ENCODE measurements around the gene KIF4A. TPM values are rescaled to one million over a fixed set of nuclear protein-coding genes. Genes with fewer than 3 reads are reported as not detected.

The KIF4A gene
- total and polyA plus RNA-seq, 9 of the 15 experiments (the other 6 are each of a cell fraction or from before 2014, with no cell fraction given): 13.0 to 42.7 (median 35.9) TPM

DNA sequence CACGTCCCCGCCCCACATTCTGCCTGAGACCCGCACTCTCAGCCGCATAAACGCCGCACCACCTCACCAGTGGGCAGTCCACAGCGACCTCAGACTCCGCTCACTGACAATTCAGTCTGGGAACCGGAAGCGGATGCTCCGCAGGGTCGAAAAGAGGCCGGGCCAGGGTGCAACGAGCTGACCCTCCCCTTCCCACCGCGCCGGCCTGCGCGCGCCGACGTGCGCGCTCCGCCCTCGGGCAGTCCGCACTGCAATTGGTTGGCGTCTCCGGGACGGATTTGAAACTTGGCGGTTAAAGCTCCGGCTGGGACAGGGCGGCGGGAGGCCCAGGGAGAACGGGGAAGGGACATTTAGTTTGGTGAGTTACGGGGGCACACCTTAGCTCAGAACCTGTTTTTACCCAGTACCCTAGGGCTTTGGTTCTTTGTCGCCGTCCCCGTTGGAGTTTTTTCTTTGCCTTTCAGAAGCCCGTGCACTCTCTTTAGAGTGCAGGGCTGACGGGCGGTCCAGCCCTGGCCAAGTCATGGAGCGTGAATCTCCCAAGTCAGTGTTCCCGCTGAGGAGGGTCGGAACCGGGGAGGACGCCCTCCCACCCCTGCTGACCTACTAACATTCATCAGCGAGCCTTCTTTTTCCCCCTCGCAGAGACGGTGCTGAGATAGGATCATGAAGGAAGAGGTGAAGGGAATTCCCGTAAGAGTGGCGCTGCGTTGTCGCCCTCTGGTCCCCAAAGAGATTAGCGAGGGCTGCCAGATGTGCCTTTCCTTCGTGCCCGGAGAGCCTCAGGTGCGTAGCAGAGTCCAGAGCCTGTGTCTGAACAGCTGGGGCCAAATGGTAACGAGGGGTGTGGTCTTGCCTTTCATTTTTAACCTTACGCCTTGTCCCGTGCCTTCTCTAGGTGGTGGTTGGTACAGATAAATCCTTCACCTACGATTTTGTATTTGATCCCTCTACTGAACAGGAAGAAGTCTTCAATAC, at the start of gene KIF4A, which contains the start of gene PDZD11 (continued):
- TF ChIP-seq, protein P1, sequence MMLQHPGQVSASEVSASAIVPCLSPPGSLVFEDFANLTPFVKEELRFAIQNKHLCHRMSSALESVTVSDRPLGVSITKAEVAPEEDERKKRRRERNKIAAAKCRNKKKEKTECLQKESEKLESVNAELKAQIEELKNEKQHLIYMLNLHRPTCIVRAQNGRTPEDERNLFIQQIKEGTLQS (IDR thresholded peaks at IDR 0.05): no peak
- TF ChIP-seq, protein P1 (CRISPR knock-in tag; conservative IDR thresholded peaks at IDR 0.05): no peak
- TF ChIP-seq, protein P2, sequence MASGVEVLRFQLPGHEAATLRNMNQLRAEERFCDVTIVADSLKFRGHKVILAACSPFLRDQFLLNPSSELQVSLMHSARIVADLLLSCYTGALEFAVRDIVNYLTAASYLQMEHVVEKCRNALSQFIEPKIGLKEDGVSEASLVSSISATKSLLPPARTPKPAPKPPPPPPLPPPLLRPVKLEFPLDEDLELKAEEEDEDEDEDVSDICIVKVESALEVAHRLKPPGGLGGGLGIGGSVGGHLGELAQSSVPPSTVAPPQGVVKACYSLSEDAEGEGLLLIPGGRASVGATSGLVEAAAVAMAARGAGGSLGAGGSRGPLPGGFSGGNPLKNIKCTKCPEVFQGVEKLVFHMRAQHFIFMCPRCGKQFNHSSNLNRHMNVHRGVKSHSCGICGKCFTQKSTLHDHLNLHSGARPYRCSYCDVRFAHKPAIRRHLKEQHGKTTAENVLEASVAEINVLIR (CRISPR knock-in tag; IDR thresholded peaks at IDR 0.05): no peak
- TF ChIP-seq, protein P3, sequence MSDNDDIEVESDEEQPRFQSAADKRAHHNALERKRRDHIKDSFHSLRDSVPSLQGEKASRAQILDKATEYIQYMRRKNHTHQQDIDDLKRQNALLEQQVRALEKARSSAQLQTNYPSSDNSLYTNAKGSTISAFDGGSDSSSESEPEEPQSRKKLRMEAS (CRISPR knock-in tag; IDR thresholded peaks at IDR 0.05): no peak
- TF ChIP-seq, protein P4, sequence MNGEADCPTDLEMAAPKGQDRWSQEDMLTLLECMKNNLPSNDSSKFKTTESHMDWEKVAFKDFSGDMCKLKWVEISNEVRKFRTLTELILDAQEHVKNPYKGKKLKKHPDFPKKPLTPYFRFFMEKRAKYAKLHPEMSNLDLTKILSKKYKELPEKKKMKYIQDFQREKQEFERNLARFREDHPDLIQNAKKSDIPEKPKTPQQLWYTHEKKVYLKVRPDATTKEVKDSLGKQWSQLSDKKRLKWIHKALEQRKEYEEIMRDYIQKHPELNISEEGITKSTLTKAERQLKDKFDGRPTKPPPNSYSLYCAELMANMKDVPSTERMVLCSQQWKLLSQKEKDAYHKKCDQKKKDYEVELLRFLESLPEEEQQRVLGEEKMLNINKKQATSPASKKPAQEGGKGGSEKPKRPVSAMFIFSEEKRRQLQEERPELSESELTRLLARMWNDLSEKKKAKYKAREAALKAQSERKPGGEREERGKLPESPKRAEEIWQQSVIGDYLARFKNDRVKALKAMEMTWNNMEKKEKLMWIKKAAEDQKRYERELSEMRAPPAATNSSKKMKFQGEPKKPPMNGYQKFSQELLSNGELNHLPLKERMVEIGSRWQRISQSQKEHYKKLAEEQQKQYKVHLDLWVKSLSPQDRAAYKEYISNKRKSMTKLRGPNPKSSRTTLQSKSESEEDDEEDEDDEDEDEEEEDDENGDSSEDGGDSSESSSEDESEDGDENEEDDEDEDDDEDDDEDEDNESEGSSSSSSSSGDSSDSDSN (IDR thresholded peaks at IDR 0.05; ENCODE audit: borderline replicate concordance in 1 of 2, low read depth in 2 of 2, low read length in 2 of 2): no peak
- TF ChIP-seq KHSRP (IDR thresholded peaks at IDR 0.05): no peak
- TF ChIP-seq, protein P5, sequence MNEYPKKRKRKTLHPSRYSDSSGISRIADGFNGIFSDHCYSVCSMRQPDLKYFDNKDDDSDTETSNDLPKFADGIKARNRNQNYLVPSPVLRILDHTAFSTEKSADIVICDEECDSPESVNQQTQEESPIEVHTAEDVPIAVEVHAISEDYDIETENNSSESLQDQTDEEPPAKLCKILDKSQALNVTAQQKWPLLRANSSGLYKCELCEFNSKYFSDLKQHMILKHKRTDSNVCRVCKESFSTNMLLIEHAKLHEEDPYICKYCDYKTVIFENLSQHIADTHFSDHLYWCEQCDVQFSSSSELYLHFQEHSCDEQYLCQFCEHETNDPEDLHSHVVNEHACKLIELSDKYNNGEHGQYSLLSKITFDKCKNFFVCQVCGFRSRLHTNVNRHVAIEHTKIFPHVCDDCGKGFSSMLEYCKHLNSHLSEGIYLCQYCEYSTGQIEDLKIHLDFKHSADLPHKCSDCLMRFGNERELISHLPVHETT (CRISPR knock-in tag; conservative IDR thresholded peaks at IDR 0.05 in 1 of 2, IDR thresholded peaks at IDR 0.05 in 1 of 2): no peak
- no peak for TF ChIP-seq BACH1 (tag; IDR thresholded peaks at IDR 0.05)
- TF ChIP-seq TEAD2 (tag; IDR thresholded peaks at IDR 0.05): no peak
- no peak for TF ChIP-seq ZC3H8 (IDR thresholded peaks at IDR 0.05)
- TF ChIP-seq POLR2A (conservative IDR thresholded peaks at IDR 0.05): peak; percentile 84
- 0 out of 2 replicates have a peak, but pooled peaks have one; percentile 41 for TF ChIP-seq ESRRA (IDR thresholded peaks at IDR 0.05; ENCODE audit: borderline replicate concordance, low read depth)
- TF ChIP-seq, protein P6, sequence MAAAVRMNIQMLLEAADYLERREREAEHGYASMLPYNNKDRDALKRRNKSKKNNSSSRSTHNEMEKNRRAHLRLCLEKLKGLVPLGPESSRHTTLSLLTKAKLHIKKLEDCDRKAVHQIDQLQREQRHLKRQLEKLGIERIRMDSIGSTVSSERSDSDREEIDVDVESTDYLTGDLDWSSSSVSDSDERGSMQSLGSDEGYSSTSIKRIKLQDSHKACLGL (CRISPR knock-in tag; IDR thresholded peaks at IDR 0.05; ENCODE audit: borderline replicate concordance, poor library complexity, severe bottlenecking): no peak
- TF ChIP-seq TFAM (CRISPR knock-in tag; conservative IDR thresholded peaks at IDR 0.05): no peak
- TF ChIP-seq CEBPB (tag; IDR thresholded peaks at IDR 0.05): no peak
- TF ChIP-seq, protein P7, sequence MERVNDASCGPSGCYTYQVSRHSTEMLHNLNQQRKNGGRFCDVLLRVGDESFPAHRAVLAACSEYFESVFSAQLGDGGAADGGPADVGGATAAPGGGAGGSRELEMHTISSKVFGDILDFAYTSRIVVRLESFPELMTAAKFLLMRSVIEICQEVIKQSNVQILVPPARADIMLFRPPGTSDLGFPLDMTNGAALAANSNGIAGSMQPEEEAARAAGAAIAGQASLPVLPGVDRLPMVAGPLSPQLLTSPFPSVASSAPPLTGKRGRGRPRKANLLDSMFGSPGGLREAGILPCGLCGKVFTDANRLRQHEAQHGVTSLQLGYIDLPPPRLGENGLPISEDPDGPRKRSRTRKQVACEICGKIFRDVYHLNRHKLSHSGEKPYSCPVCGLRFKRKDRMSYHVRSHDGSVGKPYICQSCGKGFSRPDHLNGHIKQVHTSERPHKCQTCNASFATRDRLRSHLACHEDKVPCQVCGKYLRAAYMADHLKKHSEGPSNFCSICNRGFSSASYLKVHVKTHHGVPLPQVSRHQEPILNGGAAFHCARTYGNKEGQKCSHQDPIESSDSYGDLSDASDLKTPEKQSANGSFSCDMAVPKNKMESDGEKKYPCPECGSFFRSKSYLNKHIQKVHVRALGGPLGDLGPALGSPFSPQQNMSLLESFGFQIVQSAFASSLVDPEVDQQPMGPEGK (CRISPR knock-in tag; IDR thresholded peaks at IDR 0.05; ENCODE audit: borderline replicate concordance): no peak
- TF ChIP-seq ATF7 (IDR thresholded peaks at IDR 0.05): 0 out of 2 replicates have a peak, but pooled peaks have one; percentile 19
- no peak for TF ChIP-seq ZNF311 (CRISPR knock-in tag; IDR thresholded peaks at IDR 0.05)

All from K562 (cell line).